ENCODE results near the gene ATF4.
"Not testable (repeated sequence)": the region's sequence is repeated elsewhere in the genome, so short reads cannot be mapped to it uniquely, and the experiment has no call there.

The ATF4 gene

DNA sequence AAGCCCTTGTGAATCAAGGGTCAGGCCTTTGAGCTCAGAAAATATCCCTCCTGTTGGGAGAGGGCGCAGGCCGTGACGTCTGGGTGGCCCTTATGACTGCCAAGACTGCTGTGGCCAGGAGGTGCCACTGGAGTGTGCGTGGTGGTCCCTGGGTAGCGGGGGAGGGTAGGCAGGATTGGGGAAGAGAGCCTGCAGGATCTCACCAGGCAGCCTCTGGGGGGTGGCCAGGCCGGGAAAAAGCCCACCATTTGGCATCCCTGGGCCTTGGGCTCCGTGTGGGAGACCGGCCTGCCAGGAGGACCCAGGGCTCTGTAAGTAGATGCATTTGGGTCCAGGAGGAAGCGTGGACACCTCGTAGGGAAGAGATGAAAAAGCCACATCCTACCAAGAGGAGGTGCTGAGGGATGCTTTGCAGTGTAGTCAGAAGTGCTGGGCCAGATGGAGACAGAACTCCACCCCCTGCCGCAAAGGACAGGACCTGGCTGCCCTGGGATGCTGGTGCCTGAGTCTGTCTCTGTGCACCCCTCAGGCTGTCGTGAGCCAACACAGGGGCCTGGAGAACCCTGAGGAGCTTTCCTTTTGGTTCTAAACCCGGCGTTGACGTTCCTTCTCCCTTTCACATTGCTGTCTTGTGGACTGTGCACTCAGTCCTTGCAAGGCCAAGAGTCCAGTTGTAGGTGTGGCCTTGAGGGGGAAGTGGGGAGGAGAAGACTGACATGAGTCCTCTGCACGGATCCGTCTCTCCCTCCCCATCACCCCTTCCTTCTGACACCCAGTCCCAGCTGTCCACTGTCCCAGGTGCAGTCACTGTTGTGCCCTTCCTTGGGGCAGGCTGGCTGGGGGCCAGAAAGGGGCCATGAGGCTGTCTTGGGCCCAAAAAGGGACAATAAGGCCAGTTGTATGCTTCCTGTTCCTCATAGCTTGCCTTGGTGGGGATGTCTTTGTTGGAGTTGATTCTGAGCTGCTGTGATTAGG, 31.0 kb upstream of the ATF4 start:
- no peak for DNase-seq (ENCODE audit: low read depth in 2 of 2)

DNA sequence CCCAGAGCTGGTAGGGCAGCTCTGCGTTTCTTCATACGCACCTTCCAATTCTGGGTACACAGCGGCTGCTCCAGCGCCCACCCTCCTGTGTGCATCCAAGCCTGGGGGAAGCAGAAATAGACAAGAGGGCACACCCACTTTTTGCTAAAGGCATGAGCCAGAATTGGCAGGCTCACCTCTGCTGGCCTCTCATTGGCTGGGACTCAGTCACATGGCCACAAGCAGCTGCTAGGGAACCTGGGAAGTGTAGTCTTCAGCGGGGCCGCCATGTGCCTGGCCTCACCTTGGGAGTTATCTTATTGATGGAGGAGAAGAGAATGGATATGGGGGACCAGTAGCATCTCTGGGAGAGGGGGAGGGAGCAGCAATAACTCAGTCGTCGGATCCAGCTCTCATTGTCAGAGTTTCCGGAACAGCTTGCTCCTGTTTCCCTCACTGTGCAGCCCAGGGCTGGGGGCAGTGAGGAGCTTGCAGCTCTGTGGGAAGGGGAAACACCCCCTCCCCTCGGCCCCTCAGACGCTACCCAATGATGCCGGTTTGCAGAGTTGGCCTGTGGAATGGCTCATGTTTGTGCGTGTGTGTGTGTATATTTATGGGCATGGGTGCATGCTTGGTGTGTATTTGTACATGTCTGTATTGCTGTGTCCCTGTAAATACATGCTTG, 30.1 kb upstream of the ATF4 start:
- peak; percentile 60 to 76 for DNase-seq (ENCODE audit: low read depth in 2 of 2)

DNA sequence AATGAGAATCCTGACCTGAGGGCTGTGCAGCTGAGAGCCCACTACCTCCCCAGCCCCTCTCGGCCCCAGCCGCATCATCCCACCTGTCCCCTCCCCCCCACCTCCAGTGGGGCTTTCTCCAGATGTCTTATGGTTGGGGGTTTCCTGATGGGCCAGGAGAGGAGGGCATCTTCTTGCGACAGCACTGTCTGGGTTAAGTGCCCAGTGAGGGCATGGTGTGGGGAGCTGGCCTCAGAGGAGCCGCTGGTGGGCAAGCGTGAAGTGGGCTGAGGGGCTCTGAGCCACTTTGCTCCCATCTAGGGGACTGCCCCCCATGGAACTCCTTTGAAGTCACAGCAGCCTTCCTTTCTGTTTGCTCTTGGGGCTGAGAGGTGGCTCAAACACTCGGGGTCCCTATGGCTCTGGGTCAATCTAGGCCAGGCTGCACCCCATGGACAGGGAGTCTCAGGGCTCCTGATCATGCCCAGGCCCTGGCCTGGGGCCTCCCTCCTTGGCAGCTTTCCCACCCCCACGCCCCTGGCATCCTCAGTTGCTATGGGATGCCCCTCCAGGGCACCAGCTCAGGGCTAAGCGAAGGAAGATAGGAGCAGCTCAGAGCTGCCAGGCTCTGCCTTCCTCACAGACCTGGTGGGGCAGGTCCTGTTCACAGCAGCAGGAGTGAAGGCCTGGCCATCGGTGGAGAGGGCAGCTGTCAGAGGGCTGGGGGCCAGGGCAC, 29.2 kb upstream of the ATF4 start:
- DNase-seq (ENCODE audit: low read depth in 2 of 2) = no peak

DNA sequence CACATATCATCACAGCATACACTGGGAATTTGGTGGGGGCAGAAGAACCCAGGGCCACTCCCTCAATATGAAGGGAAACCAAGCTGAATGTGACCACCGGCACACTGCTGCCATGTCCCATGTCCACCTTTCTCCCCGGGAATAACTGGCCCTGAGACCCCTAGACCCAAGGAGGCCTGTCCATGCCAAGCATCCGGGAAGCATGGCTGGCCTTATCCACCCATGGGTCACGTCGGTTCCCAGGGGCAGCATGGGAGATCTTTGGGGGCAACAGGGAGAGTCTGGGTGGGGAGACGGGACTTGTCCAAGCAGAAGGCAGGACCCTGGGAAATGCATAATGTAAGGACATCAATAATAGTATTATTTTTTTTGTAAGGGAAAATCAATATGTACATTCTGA, 28.7 kb upstream of the ATF4 start:
- DNase-seq (ENCODE audit: low read depth in 2 of 2) = no peak

DNA sequence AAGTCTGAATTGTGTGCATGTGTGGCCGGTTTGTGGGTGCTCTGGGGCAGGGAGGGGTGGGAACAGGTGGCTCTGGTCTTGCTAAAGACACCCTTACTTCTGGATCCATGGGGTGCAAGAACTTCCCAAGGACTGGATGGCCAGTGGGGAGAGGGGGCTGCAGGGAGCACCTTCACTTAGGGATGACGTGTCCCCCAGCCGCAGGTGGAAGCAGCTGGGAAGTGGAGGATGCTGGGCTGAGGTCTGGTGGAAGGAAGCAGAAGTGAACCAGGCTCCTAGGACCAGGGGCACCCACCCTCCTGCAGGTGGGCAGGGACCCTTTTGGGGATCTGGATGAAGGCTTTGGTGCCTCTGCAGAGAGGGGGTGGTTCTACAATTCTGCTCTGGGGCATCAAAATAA, 28.2 kb upstream of the ATF4 start:
- DNase-seq (ENCODE audit: low read depth in 2 of 2) = no peak

DNA sequence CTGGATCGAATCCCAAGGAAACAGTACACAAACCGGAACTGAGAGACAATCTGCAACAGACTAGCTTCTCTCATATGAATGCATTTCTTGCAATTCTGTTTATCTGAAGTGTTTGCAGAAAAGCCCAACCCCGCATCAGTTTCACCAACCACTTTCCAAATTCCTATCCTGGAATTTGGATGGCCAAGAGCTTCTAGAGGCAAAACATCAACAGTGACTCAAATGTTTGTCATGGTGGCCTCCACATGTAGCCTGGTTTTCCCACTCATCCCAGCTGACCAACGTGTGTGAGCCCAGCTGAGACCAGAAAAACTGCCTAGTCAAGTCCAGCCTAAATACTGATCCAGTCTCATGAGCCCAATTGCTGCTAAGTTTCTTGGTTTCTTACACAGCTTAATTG, 26.6 kb upstream of the ATF4 start:
- no peak for DNase-seq (ENCODE audit: low read depth in 2 of 2)

DNA sequence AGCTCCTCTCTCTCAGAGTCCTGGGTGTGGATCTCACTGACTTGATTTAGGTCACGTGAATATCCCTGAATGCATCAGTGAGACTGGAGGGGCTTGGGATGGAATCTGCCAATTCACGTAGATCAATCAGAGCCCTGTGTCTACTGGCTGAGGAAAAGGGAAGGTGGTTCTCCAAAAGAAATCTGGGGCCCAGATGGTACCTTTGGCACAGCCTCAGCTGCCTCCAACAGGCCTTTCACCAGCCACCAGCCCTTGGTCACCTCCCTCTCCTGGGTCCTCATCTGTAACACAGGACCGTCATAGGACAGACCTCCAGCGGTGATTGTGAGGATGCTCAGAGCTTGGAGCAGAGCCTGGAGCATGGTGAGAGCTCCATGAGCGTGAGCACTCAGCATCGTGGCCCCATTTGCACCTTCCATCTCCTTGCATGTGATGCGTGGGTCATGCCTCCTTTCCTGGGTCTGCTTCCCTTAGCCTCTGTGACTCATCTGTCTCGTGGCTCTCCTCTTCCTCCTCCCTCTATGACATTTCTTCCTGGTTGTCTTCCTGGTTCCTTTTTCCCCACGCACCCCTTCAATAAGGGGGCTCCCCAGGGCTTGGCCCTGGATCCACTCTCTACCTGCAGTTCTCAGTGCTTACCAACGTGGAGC, 25.8 kb upstream of the ATF4 start:
- DNase-seq (ENCODE audit: low read depth in 2 of 2) = no peak

DNA sequence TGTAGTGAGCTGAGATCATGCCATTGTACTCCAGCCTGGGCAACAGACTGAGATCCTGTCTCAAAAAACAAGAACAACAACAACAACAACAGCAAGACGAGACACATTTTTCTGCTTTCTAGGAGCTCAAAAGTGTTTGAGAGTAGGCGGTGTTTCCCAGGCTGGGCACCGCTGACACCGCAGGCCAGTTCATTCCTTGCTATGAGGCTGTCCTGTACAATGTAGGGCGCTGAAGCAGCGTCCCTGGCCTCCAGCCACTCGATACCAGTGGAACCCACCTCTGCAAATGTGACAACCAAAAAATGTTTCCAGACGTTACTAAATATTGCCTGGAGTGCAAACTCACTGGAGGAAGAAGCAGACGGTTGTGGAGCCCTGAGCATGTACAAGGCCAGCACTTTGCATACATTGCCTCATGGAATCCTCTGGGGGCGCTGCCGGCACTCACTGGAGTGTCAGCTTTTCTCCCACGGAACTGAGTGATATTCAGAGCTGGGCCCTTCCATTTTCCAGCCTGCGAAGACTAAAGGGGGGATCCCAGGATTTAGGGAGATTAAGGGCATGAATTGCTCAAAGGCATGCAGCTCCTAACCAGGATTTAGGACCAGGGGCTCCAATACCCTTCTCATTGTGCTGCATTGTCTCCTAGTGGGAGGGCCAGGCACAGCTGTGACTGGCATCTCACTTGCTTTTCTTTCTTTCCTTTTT, 24.1 kb upstream of the ATF4 start:
- peak in 1 of 2 donors; percentile 46 for DNase-seq (ENCODE audit: low read depth in 2 of 2)

DNA sequence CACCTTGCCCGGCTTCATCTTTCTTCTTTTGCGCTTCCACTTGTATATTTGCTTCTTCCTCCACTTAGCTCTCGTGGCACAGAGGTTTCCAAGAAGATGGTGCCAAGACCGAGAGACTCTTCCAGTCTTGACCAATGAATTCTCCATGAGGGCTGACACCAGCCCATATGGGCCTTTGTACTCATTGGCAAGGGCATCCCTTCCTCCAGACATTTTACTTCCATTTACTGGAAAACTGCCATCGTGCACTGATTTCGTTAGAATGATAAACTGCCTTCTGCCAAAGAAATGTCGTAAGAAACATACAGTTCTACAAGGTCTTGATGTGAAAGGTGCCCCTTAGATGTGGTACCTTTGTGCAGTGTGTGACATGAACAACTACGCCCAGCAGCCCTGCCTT, 22.9 kb upstream of the ATF4 start:
- DNase-seq (ENCODE audit: low read depth in 2 of 2) = no peak

DNA sequence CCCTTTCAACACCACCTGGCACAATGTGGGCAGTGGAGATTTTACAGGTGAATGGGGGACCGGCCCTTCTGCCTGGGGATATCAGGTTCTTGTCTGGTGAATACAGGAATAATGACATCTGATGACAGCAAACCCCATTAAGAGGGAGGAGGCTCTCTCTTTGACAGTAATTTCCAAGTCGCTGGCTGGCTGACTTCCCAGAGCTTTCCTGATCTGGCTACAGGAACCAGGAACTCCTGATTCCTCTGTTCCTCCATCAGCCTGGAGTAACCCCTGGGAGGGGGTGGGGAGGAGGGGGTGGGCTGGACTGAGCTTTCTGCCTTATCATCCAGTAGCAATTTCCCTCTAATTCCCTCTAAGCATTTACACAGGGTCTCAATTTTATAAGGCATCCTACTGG, 22.0 kb upstream of the ATF4 start:
- DNase-seq (ENCODE audit: low read depth in 2 of 2) = no peak

DNA sequence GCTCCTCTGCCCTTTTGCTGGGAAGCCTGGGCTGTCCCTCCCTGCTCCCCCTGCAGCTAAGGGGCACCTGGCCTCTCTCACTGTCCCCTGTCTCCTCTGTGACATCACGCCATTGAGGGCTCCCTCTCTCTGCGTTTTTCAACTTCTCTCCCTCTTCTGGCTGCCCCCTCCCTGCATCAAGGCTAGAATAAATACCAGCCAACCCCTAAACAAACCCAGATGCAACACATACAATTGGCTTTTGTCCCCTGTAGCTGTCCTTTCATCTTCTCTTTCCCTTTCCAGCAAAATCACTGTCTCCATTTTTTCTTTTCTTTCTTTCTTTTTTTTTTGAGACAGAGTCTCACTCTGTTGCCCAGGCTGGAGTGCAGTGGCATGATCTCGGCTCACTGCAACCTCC, 21.6 kb upstream of the ATF4 start:
- no peak for DNase-seq (ENCODE audit: low read depth in 2 of 2)

DNA sequence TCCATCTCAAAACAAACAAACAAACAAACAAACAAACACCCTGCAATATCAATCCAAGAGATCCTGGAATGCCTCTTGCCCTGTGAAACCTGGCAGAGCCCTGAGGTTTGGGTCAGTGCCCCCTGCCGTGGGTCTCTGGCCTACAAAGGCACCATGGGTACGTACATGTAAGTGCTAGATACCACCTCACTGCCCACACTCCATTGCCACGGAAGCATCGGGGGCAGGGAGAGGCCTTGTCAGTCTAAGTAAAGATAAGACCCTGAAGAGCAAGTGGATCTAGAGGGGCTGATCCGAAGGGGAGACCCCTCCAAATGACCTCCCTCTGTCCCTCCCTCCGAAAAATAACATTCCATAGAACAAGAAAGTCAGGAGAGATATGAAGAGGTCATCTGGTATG, 20.3 kb upstream of the ATF4 start:
- DNase-seq (ENCODE audit: low read depth in 2 of 2) = no peak

DNA sequence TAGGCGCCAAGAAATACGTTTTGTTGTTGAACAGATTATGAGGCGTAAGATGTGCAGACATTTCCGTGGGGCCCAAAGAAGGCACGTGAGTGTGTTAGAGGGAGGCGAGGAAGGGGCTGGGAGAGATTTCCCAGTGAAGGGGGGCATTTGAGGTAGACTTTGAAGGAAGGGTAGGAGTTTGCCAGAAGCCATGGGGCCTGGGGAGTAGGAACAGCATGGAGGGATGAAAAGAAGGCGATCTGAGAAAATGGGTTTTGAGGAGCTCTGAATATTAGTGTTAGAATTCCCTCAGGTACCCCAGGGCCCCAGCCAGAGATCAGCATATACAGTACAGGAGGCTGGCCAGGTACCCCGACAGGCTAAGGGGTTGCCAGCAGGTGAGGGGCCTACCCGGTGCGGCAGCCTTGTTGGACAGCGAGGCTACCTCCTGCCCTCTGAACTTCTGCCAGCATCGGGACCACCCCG, 18.7 kb upstream of the ATF4 start:
- DNase-seq (ENCODE audit: low read depth in 2 of 2) = no peak

DNA sequence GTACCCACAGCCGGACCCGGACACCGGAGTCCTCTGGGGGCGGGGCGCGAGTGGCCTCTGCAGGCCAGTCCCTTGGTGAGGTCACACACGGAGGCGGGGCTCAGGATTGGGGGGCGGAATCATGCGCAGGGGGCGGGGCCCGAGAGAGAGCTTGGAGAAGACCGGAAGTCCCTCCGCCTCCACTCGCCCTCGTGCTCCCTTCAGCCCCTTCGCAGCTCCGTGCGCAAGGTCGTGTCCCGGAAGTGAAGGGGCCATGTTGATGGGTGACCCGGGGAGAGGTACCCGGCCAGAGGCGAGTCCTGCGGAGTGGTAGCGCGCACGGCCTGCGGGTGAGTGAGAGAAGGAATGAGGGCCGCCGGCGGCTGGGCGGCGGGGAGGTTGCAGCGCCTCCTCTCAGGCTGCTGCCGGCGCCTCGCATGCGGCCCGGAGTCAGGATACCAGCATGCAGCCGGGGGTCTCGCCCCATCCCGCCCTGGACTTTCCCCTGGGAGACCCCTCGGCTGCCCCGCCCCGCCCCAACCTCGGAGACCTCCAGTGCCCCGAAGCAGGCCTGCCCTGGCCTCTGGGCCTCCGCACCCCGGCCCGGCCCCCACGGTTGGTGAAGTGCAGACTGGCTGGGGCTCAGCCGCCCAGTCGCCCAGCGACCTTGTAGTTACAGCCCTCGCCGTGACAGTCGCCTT, 18.1 kb upstream of the ATF4 start, which contains the start of gene MIEF1:
Gene MIEF1, plus strand, starts transcription at position 182 of the 680 bp plus-strand sequence. CDS start 9,005 bp downstream, outside the sequence.
- peak; percentile 91 to 93 for DNase-seq (ENCODE audit: low read depth in 2 of 2)

DNA sequence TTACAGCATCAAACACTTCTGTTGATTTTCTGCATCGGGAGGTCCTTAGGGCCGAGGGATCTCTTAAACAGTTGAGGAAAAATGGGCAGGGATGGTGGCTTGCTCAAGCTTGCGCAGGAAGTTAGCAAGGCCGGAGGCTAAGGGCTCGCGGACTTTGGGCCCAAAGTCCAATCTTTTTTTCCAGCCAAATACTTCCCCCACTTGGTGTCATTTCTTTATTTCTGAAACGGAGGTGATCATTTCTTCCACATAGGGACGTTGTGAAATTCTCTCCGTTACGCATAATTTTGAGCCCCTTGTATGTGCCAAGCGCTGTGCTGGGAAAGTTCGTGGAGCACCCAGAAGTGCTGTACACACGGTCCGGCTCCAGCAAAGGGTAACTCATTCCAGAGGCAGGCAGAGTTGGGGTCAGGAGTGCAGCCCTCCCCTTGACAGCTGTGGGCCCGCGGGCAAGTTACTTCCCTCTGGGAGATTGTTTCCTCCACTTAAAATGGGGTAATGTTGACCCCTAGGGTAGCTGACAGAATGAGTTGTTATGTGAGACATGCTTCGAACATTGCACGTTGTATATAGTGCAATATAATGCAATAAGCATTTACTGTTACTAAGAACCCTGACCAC, 17.5 kb upstream of the ATF4 start:
- no peak for DNase-seq (ENCODE audit: low read depth in 2 of 2)

DNA sequence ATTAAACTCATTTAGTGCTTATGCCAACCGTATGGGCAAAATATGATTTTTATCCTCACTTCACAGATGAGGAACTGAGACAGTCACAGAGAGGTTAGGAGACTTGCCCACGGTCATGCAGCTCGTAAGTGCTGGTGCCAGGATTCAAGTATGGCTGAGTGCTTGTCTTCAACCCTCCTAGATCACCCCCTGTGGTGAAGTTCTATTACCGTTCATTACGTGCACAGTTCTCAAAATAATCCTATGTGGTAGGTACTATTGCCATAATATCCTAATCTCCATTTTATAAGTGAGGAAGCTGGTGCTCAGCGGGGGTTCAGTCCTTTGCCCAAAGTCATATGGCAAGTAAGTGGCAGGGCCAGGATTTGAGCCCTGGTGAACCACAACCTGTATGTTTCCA, 16.7 kb upstream of the ATF4 start:
- DNase-seq (ENCODE audit: low read depth in 2 of 2) = no peak

DNA sequence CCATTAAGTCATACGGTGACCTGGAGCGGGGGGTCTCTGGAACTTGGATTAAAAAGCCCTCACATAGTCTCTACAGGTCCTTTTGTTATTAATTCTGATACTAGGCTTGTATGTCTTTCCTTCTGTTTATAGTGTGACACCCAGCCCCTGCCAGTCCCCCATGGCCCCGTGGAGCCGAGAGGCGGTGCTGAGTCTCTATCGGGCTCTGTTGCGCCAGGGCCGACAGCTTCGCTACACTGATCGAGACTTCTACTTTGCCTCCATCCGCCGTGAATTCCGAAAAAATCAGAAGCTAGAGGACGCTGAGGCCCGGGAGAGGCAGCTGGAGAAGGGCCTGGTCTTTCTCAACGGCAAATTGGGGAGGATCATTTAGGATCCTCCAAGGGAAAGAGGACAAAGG, 16.3 kb upstream of the ATF4 start:
- no peak for DNase-seq (ENCODE audit: low read depth in 2 of 2)

DNA sequence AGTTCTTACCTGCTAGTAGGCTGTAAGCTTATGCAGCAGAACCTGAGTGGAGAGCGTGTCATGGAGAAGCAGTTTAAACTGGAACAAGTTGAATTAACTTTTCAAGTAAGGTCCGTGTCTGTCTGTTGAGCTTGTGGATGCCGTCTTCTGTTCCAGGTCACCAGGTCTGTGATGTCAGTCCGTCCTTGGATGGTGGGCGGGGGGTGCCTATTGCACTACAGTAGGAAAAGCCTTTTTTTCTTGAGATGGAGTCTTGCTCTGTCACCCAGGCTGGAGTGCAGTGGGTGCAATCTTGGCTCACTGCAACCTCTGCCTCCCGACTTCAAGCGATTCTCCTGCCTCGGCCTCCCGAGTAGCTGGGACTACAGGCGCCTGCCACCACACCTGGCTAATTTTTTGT, 13.3 kb upstream of the ATF4 start:
- DNase-seq (ENCODE audit: low read depth in 2 of 2) = not testable (repeated sequence)

DNA sequence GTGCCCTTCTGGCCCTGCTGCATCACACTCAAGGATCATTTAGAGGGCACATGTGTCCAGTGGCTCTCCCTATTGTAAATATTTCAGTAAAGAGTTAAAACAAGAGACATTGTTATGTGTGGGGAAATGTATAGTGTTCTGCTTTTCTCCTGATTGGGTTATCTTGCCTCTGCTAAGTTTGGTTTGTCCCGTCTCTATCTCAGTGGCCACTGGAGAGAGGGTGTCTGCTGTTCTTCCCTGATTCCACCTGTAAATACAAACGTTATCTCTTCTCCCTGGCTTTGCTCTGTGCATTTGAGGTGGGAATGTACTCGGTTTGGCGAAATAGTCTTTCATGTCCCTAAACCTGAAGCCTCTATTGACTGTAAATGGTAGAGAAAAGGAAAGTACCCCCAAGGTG, 12.0 kb upstream of the ATF4 start:
- DNase-seq (ENCODE audit: low read depth in 2 of 2) = no peak

DNA sequence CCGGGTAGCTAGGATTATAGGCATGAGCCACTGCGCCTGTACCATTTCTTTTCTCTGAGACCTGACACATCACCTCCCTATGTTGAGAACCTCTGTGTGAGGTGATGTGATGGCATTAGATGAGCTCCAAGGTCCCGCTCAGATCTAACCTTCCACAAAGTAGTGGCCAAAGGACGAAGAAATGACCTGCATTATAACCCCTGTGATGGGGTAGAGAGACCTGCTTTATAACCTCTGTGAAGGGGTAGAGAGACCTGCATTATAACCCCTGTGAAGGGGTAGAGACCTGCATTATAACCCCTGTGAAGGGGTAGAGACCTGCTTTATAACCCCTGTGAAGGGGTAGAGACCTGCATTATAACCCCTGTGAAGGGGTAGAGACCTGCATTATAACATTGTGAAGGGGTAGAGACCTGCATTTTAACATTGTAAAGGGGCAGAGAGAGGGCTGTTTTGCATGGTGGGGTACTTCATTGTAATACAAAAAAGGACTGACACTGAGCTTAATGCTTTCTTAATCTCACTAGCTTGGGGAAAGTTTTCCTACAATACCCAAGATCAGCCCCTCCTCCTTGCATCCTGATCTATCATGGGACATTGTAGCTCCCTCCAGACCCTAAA, 9.7 kb upstream of the ATF4 start:
- DNase-seq (ENCODE audit: low read depth in 2 of 2) = no peak

Measured in stimulated activated CD8-positive, alpha-beta memory T cell treated with anti-CD3 and anti-CD28 coated beads, Interleukin-15, amount 100 ng/mL, for 48 hours (primary cell).